ENCODE results near the gene SCAPER.
"Not testable (repeated sequence)": the region's sequence is repeated elsewhere in the genome, so short reads cannot be mapped to it uniquely, and the experiment has no call there.

Gene SCAPER

DNA sequence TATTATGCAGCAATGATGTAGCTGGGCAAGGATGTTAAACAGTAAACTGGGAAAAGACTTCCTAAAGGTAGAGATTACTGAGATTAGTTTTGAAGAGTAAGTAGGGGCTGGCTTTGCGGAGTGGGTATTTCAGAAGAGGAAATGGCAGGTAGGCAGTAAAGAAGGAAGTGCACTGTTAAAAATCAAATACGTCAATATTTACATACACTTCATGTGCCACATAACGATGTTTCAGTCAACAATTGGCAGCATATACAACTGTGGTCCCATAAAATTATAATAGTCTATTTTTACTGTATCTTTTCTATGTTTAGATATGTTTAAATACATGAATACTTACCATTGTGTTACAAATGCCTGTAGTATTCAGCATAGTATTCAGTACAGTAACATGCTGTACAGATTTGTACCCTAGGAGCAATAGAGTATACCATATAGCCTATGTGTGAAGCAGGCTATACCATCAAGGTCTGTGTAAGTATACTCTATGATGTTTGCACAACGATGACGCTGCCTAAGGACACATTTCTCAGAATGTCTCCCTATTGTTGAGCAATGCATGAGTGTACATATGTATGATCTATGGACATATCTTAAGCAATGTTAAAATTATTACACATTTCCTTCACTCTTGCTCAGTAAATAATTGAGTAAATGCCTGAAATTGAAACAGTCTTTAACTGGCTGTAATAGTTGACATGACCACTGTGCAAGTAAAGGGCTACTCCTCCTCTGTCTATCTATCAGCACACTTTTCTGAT is 371.9 kb downstream of the SCAPER start:
- FAIRE-seq (no peak), DNase-seq (ENCODE audit: extremely low spot score, insufficient read length, low read depth) (no peak)

DNA sequence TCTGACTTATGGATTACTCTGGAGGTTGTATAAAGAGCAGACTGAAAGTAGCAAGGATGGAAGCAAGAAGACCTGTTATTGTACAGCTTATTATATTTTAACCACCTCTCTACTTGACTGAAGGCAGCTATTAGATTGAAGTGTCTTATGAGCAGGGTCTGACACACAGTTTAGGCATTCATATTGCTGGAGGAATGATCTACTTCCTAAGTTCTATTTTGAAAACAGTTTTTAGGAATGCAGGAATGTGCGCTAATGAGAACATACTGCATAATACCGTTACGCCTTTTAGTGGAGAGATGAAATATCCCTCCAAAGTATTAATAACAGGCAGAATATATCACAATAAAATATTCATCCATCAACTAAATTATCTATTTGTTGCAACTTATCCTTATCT is 375.2 kb downstream of the SCAPER start:
- DNase-seq (ENCODE audit: extremely low spot score, insufficient read length, low read depth), result no peak
- FAIRE-seq, result no peak

DNA sequence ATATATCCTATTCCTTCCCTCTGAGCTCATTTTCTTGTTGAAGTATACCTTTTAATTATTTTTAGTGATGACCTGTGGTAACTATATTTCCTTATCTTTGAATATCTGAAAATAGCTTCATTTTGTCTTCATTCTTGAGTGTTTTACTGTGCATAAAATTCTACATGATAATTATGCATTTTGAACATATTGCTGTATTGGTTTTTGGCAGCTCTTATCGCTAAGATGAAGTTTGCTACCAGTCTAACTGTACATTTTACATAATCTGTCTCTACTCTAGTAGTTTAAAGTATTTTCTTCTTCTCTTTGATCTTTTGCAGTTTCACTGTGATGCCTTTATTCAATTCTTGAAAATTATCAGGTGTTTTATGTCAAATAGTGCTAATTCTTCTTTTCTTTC is 379.0 kb downstream of the SCAPER start:
- DNase-seq (ENCODE audit: extremely low spot score, insufficient read length, low read depth), result no peak
- FAIRE-seq, result no peak

DNA sequence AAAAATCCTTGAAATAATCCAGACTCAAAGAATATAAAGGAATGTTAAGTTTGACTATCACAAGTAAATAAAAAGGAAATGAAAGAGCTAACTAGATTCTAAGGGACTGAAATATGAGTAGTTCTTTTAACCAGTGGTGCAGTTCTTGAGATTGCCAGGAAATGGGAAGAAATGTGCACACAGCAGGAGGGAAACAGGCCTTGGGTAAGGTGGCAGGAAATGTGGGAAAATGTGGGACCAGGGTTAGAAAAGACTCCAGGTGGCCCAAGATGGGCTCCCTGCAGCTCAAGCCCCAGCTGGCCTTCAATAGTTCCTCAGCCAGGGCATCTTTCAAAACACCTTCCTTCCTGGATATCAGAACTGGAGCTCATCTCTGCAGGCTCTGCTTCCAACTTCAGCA is 387.2 kb downstream of the SCAPER start:
- FAIRE-seq (no peak), DNase-seq (ENCODE audit: extremely low spot score, insufficient read length, low read depth) (no peak)

DNA sequence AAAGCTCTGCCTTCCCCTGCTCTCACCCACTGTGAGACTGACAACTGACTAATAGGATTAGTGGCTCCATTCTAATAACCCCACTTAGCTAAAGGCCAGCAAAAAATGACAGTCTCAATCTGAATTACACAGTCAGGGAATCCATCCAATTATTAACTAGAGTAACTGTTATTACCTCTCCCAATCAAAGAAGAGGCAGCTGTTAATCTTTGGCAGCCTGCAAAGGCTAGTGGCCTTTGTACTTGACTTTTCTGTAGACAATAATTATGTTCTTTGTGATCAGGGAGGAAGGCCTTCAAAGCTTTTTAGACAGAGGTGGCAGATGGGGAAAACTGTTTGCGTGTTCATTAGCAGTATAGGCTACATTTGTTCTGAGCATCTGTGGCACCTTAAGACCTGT is 390.9 kb downstream of the SCAPER start:
- no peak for DNase-seq (ENCODE audit: extremely low spot score, insufficient read length, low read depth)
- FAIRE-seq, result no peak

DNA sequence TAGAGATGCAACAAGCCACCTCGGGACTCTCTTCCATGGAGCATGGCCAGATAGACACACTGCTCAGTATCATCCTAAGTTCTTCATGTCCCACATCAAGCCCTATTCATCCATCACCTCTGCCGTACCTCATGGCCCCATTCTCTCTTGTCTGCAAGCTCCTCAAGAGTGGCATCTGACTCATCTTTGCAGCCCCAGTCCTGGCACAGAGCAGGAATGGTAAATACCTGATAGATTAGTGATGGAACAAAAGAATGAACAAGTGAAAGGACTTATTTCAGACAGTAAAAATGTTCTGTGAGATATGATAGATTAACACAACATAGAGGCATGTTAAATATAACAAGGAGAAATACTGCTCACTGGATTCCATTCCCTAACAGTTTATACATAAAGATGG is 392.2 kb downstream of the SCAPER start:
- no peak for DNase-seq (ENCODE audit: extremely low spot score, insufficient read length, low read depth)
- FAIRE-seq, result no peak

DNA sequence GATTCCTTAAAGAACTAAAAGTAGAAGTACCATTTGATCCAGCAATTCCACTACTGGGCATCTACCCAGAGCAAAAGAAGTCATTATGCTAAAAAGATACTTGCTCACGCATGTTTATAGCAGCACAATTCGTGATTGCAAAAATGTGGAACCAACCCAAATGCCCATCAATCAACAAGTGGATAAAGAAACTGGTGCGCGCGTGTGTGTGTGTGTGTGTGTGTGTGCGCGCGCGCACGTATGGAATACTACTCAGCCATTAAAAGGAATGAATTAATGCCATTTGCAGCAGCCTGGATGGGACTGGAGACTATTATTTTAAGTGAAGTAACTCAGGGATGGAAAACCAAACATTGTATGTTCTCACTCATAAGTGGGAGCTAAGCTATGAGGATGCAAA is 394.5 kb downstream of the SCAPER start:
- FAIRE-seq, result not testable (repeated sequence)

DNA sequence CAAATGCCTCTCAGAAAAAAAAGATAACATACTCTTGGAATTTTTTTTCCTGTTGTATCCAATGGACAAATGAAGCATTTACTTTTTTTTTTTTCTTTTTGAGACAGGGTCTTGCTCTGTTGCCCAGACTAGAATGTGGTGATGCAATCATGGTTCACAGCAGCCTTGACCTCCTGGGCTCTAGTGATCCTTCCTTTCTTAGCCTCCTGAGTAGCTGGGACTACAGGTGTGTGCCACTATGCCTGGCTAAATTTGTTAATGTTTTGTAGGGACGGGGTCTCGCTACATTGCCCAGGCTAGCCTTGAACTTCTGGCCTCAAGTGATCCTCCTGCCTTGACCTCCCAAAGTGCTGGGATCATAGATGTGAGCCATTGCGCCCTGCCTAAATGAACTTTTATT is 401.3 kb downstream of the SCAPER start:
- FAIRE-seq, result no peak
- DNase-seq (ENCODE audit: extremely low spot score, insufficient read length, low read depth), result no peak

More for the DNA sequence above, 394.5 kb downstream of the SCAPER start:
- not testable (repeated sequence) for DNase-seq (ENCODE audit: extremely low spot score, insufficient read length, low read depth)

DNA sequence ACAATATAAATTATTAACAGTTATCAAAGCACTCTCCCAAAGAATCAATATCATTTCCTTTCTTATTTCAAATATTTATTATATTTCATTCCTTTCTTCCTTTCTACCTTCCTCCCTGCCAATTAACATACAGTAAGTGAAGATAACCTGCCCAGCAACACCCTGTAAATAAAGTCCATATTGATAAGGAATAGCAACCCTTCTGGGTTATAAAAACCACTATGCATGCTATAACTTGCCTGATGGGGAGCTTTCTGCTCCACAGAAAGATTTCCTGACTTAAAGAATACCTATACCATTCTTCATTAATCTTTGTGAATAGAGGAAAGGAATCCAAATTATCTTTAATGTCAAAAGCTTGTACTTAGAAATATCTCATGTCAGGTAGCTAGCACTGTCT is 402.0 kb downstream of the SCAPER start:
- DNase-seq (ENCODE audit: extremely low spot score, insufficient read length, low read depth) (no peak), FAIRE-seq (no peak)

DNA sequence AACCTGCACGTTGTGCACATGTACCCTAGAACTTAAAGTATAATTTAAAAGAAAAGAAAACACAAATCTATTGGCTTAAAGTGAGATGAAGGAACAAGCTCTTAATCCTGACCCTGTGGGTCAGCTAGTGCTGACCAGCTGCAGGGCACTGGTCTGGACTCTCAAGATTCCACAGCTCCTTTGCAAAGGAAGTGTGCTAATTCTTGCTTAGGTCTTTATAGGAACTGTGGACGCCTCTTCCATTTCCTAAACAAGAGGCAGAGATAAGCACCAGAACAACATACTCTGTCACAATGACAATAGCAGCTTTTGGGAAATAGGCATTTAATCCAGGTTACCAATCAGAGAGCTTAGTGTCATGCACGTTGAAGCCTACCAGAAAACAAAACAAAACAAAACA is 402.5 kb downstream of the SCAPER start:
- FAIRE-seq, result no peak

DNA sequence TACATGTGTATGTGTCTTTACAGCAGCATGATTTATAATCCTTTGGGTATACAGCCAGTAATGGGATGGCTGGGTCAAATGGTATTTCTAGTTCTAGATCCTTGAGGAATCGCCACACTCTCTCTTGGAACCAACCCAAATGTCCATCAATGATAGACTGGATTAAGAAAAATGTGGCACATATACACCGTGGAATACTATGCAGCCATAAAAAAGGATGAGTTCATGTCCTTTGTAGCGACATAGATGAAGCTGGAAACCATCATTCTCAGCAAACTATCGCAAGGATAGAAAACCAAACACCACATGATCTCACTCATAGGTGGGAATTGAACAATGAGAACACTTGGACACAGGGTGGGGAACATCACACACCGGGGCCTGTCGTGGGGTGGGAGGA is 403.0 kb downstream of the SCAPER start:
- not testable (repeated sequence) for FAIRE-seq; DNase-seq (ENCODE audit: extremely low spot score, insufficient read length, low read depth)

More for the DNA sequence above, 402.5 kb downstream of the SCAPER start:
- no peak for DNase-seq (ENCODE audit: extremely low spot score, insufficient read length, low read depth)

DNA sequence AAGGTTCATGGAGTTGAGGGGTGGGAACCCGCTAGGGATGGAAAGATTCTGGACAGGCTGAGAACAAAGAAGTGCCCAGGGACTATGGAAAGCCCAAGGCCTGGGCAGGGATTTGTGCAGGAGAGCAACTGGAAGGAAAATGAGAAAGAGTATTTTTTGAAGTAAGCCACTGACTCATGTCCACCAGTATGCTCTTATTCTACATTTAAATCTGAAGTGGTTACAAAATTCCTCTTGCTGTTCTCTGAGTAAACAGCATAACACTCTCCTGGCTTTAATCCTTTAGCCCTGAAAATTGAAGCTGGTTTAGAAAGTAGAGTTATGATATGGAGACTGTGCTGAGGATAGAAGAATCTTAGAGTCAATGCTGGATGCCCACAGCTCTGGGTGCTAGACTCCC is 403.4 kb downstream of the SCAPER start:
- FAIRE-seq (no peak), DNase-seq (ENCODE audit: extremely low spot score, insufficient read length, low read depth) (no peak)

DNA sequence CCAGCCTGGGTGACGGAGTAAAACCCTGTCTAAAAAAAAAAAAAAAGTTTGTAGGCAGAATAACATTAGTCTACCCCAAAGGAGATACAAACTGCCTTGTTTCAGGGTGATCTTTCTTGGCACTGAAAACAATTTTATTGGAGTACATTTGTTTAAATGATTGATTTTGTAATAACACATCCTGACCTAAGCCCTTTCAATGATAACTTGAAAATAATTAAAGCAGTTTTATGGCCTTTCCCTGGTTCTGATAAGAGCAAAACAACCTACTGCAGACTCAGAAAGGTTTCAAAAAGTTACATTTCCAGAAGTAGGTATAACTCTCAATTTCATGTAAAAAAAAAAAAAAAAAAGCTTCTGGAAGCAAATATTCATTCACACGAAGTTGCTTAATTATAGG is 404.1 kb downstream of the SCAPER start:
- no peak for FAIRE-seq
- no peak for DNase-seq (ENCODE audit: extremely low spot score, insufficient read length, low read depth)

DNA sequence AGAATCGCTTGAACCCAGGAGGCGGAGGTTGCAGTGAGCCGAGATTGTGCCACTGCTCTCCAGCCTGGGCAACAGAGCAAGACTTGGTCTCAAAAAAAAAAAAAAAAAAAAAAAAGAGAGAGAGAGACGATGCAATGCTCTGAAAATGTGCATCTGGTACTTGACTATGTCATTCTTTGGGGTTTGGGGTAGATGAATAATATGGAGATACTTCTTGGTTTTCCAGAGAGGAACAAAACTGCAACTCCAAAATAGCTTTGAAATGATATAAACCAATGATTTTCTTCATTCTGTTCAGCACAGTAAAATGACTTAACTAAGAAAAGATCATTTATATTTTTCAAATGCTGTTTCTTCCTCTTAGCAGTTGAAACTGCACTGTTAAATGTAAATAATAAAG is 409.7 kb downstream of the SCAPER start:
- FAIRE-seq (no peak), DNase-seq (ENCODE audit: extremely low spot score, insufficient read length, low read depth) (no peak)

DNA sequence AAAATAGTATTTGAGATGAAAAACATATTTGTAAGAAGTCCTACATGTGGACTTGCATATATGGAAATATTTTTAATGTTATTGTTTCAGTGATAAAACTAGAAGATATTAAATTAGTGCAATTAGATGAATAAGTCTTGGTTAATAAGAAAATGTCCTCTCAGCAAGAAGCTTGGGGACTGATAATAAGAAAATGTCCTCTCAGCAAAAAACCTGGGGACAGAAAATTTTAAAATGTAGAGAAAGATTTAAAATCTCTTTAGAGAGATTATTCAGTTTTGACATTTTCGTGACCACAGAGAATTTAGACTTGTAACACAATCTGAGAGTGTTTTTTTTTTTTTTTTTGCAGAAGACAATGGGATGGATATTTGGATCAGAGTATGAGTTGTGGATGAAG is 412.6 kb downstream of the SCAPER start:
- FAIRE-seq (no peak), DNase-seq (ENCODE audit: extremely low spot score, insufficient read length, low read depth) (no peak)

DNA sequence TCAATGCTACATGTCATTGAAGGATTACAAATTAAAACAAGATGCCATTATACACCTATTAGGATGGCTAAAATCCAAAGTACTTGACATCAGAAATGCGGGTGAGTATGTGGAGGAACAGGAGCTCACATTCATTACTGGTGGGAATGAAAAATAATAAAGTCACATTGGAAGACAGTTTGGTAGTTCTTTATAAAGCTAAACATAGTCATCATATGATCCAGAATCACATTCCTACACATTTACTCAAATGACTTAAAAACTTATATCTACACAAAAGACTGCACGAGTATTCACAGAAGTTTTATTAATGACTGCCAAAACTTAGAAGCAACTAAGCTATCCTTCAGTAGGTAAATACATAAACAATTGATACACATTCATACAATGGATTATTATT is 421.4 kb downstream of the SCAPER start:
- FAIRE-seq, result no peak
- no peak for DNase-seq (ENCODE audit: extremely low spot score, insufficient read length, low read depth)

DNA sequence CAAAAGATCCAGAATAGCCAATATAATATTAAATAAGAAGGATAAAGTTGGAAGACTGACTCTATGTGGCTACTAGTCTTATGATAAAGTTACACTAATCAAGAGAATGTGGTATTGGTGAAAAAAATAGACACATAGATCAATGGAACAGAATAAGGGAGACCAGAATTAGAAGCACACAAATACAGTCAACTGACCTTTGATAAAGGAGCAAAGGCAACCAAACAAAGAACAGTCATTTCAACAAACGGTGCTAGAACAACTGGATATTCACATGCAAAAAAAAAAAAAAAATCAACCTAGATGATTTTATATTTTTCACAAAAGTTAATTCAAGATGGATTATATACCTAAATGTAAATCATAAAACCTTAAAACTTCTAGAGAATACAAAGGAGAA is 422.1 kb downstream of the SCAPER start:
- no peak for DNase-seq (ENCODE audit: extremely low spot score, insufficient read length, low read depth)
- no peak for FAIRE-seq

DNA sequence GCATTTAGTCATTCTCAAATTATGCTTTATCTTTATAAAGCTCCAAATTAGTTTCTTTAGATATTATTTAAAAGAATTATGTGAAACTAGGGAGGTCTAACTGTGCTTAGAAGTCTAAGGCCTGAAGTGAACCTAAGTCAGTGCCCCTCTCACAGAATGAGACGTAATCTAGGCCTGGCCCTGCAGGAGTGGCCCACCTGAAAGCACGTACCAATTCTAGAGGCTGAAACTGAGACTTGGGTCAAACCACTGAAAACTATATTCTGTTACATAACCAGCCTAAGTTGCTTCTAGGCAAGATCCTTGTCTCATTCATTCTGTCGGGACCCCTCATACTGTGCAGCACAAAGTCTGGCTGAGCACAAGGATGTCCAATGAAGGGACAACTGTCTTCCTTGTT is 424.9 kb downstream of the SCAPER start:
- FAIRE-seq (no peak), DNase-seq (ENCODE audit: extremely low spot score, insufficient read length, low read depth) (no peak)

DNA sequence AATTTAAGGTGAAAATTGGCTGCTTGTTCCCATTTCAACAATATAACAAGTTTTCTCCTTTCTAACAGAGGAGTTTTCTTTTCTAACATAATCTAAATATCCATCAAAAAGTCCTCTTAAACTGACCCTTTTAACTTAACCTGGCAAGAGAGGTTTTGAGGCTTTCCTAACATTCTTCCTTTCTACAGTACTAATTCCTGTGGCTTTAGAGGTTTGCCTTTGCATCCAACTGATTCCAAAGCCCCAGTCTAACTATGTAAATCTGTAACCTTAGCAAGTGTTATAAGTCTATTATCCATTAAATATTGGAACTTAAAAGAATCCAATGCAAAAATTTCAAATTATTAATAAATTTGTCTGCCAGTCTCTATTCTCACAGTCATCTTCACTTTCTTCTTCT is 434.4 kb downstream of the SCAPER start:
- no peak for FAIRE-seq
- no peak for DNase-seq (ENCODE audit: extremely low spot score, insufficient read length, low read depth)

DNA sequence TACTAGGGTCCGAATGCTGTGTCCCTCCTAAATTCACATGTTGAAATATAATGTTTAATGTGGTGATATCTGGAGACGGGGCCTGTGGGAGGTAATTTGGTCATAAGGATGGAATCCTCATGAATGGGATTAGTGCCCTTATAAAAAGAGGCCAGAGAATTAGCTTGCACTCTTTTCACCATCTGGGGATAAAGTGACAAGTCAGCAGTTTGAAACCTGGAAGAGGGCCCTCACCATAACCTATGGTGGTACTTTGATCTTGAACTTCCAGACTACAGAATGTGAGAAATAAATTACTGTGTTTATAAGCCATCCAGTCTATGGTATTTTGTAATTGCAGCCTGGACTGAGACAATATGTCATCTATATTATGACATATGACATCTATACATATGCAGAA is 436.4 kb downstream of the SCAPER start:
- FAIRE-seq (no peak), DNase-seq (ENCODE audit: extremely low spot score, insufficient read length, low read depth) (no peak)

DNA sequence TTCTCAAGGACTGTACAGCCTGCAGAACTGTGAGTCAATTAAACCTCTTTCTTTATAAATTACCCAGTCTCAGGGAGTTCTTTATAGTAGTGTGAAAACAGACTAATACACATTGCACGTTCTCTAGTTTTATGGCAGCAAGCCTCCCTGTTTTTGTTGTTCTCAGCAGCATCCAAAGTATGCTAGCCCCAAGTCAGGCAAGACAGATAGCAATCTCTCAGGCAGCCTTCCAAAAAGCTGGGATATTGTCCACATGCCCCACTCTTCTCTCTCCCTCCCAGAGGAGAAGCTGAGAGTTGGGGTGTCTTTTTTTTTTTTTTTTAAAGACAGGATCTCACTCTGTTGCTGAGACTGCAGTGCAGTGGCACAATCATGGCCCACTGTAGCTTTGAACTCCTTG is 438.0 kb downstream of the SCAPER start:
- DNase-seq (ENCODE audit: extremely low spot score, insufficient read length, low read depth) (no peak), FAIRE-seq (no peak)

DNA sequence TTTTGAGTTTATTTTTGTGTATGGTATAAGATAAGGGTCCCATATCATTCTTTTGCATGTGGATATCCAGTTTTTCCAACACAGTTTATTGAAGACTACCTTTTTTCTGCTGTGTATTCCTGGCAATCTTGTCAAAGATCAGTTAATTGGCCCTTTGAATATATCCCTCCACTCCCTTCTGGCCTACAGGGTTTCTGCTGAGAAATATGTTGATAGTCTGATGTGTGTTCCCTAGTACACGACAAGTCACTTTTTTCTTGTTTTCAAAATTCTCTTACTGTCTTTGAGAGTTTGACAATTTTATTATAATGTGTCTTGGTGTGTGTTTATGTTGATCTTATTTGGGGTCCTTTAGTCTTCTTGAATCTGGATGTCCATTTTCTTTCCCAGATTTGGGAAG is 439.4 kb downstream of the SCAPER start:
- no peak for FAIRE-seq
- DNase-seq (ENCODE audit: extremely low spot score, insufficient read length, low read depth), result no peak

Measured in GM18507 (cell line).